ENCODE data around the gene SIVA1. TPM values are rescaled to one million over a fixed set of nuclear protein-coding genes. Genes with fewer than 3 reads are reported as not detected.

The SIVA1 gene
- total RNA-seq, 1 experiment from 2014 or later = 85.8 TPM

- H3K79me2 ChIP-seq (ENCODE audit: low read depth) = no peaks in the 10 kb centered on the region
- no peaks in the 10 kb centered on the region for H3K27me3 ChIP-seq (ENCODE audit: insufficient read depth, low read depth)
- H3K9me3 ChIP-seq (ENCODE audit: insufficient read depth, low read depth) = no peaks in the 10 kb centered on the region
- H3K4me1 ChIP-seq (replicated peaks; ENCODE audit: insufficient read depth) = no peaks in the 10 kb centered on the region
- H3K4me2 ChIP-seq = no peak overlapping the region
- CTCF ChIA-PET = no interaction called here
- no peak overlapping the region for H3K27ac ChIP-seq
- POLR2A ChIA-PET (ENCODE audit: unreplicated experiment) = no interaction called here
- no peak for DNase-seq
- H3K36me3 ChIP-seq (ENCODE audit: low read depth) = peaks cover 3% of the 10 kb centered on the region; the same call in 1 of the 2 replicates
- no peak overlapping the region for H2AFZ ChIP-seq
- H4K20me1 ChIP-seq (ENCODE audit: insufficient read depth) = peaks cover 2% of the 10 kb centered on the region
- intact Hi-C loops (cut with micrococcal nuclease; ENCODE audit: unreplicated experiment) = loop anchor here (5.0 kb wide), 2 partner anchors 41 to 56 kb away; no protein-coding TSS in a partner anchor
- no peak overlapping the region for H3K4me3 ChIP-seq
- H3K9me2 ChIP-seq (ENCODE audit: insufficient read depth) = no peaks in the 10 kb centered on the region
- BruUV-seq (replicated peaks) = TSS peak; percentile 5
- peaks cover 7% of the 10 kb centered on the region; the same call in 1 of the 2 replicates for H3F3A ChIP-seq (ENCODE audit: insufficient read depth, low read depth)
- no peak for TF ChIP-seq EZH2 (IDR thresholded peaks at IDR 0.05; ENCODE audit: low read depth)
- TF ChIP-seq CTCF (conservative IDR thresholded peaks at IDR 0.05) = no peak
Observed at GRCh38 chr14:104707608-104708595, 45.0 kb upstream of the SIVA1 start.

- TF ChIP-seq CTCF (conservative IDR thresholded peaks at IDR 0.05) = peak; percentile 98
- no peak for TF ChIP-seq EZH2 (IDR thresholded peaks at IDR 0.05; ENCODE audit: low read depth)
- Histone ChIP-seq H3K27me3 (ENCODE audit: insufficient read depth, low read depth) (no peaks in the 10 kb centered on the region), H3K4me2 (no peak overlapping the region), H3K36me3 (ENCODE audit: low read depth) (peaks cover 3% of the 10 kb centered on the region; the same call in 1 of the 2 replicates), H4K20me1 (ENCODE audit: insufficient read depth) (no peaks in the 10 kb centered on the region; the same call in none of the 2 replicates), H3K79me2 (ENCODE audit: low read depth) (no peaks in the 10 kb centered on the region), H3K4me1 (replicated peaks; ENCODE audit: insufficient read depth) (no peaks in the 10 kb centered on the region), H2AFZ (no peak overlapping the region), H3K4me3 (no peak overlapping the region), H3K9me2 (ENCODE audit: insufficient read depth) (no peaks in the 10 kb centered on the region), H3K27ac (no peak overlapping the region), H3K9me3 (ENCODE audit: insufficient read depth, low read depth) (no peaks in the 10 kb centered on the region), H3F3A (ENCODE audit: insufficient read depth, low read depth) (peaks cover 7% of the 10 kb centered on the region; the same call in 1 of the 2 replicates)
- peak in 1 of 2 experiments; percentile 60 for DNase-seq
- CTCF ChIA-PET = no interaction called here
- POLR2A ChIA-PET (ENCODE audit: unreplicated experiment) = no interaction called here
- BruUV-seq (replicated peaks) = no TSS peak
- intact Hi-C loops (cut with micrococcal nuclease; ENCODE audit: unreplicated experiment) = loop anchor here (5.0 kb wide), 2 partner anchors 41 to 56 kb away; no protein-coding TSS in a partner anchor
Observed at GRCh38 chr14:104708606-104709268, 44.2 kb upstream of the SIVA1 start.

- Histone ChIP-seq H3F3A (ENCODE audit: insufficient read depth, low read depth) (peaks cover 7% of the 10 kb centered on the region; the same call in 1 of the 2 replicates), H3K36me3 (ENCODE audit: low read depth) (0 out of 2 replicates have a peak, but pooled peaks cover 3% of the 10 kb centered on the region), H2AFZ (no peak overlapping the region), H3K4me3 (no peak overlapping the region), H3K27ac (no peak overlapping the region), H3K4me1 (replicated peaks; ENCODE audit: insufficient read depth) (no peaks in the 10 kb centered on the region), H3K9me3 (ENCODE audit: insufficient read depth, low read depth) (no peaks in the 10 kb centered on the region), H3K27me3 (ENCODE audit: insufficient read depth, low read depth) (no peaks in the 10 kb centered on the region), H4K20me1 (ENCODE audit: insufficient read depth) (no peaks in the 10 kb centered on the region; the same call in none of the 2 replicates), H3K79me2 (ENCODE audit: low read depth) (no peaks in the 10 kb centered on the region), H3K4me2 (no peak overlapping the region), H3K9me2 (ENCODE audit: insufficient read depth) (no peaks in the 10 kb centered on the region)
- CTCF ChIA-PET = no interaction called here
- intact Hi-C loops (cut with micrococcal nuclease; ENCODE audit: unreplicated experiment) = loop anchor here (5.0 kb wide), 2 partner anchors 42 to 57 kb away; no protein-coding TSS in a partner anchor
- POLR2A ChIA-PET (ENCODE audit: unreplicated experiment) = no interaction called here
- no peak for TF ChIP-seq EZH2 (IDR thresholded peaks at IDR 0.05; ENCODE audit: low read depth)
- TF ChIP-seq CTCF (conservative IDR thresholded peaks at IDR 0.05) = no peak
- BruUV-seq (replicated peaks) = no TSS peak
- no peak for DNase-seq
Observed at GRCh38 chr14:104709387-104710039, 43.4 kb upstream of the SIVA1 start.
